ENCODE results near the gene TMEM234.

Gene TMEM234

DNA sequence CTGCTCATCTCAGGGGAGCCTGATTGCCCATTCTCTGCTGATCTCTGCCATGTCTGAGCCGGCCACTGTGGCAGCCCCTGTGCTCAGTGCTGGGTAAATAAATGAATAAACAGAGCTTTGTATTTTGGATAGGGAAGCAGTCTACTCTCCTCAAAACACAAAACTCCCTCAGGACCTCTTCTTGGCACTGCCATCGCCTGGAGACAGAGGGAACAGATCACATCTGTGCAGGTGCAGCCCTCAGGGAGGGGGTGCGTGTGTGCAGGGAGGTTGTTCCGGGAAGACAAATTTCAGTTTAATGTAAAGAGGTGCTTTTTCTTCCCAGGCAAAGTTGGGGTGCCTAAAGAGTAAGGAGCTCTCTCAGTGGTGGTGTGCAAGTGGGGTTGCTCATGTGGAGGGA lies 17.2 kb upstream of the TMEM234 start:
- no peak for DNase-seq

- DNase-seq = no peak
Measured at GRCh38 chr1:32234792-32235191, 12.6 kb upstream of the TMEM234 start.

DNA sequence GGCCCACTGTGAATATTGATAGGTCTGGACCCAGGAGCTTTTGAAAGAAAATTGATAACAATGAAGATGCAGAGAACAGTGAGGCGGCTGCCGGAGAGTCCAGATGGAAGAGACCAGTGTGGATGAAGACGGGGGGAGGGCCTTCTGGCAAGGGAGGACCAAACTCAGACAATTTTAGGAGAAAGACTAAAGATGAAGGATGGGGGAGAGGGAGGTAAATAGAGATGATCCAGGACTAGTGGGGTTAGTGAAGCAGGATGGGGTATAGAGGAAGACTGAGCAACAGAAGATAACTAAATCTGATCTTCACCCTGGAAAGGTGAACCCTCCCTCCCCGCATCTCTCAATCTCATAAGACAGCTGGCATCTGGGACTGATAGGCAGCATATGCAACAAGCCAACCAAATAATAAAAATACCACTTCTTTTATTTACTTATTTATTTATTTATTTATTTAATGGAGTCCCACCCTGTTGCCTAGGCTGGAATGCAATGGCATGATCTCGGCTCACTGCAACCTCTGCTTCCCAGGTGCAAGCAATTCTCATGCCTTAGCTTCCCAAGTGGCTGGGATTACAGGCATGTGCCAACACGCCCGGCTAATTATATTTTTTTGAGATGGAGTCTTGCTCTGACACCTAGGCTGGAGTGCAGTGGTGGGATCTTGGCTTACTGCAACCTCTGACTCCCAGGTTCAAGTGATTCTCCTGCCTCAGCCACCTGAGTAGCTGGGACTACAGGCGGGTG lies 10.6 kb upstream of the TMEM234 start:
- no peak for DNase-seq

GRCh38 chr1:32231843-32232432 lies 9.8 kb upstream of the TMEM234 start:
- DNase-seq = no peak

GRCh38 chr1:32228771-32229170 lies 6.6 kb upstream of the TMEM234 start:
- no peak for DNase-seq

- DNase-seq = no peak
Measured at GRCh38 chr1:32224285-32224684, 2.1 kb upstream of the TMEM234 start.

DNA sequence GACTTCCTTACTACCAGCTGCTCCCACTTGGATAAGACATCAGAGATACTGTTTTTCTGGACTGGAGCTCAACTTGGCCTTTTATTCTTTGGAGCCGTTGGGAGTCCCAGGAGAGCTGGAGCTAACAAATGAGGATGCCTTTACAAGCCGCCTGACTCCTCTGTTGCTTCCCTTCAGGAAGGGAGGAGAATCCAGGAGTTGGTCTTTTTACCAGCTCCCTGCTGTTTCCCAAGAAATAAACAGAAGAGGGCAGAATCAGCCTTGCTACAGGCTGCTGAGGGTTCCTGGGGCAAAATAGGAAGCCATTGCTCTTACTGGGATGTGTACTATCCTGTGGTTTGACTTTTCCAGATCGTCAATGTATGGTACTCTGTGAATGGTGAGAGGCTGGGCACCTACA lies 1.5 kb upstream of the TMEM234 start:
- DNase-seq = no peak

DNA sequence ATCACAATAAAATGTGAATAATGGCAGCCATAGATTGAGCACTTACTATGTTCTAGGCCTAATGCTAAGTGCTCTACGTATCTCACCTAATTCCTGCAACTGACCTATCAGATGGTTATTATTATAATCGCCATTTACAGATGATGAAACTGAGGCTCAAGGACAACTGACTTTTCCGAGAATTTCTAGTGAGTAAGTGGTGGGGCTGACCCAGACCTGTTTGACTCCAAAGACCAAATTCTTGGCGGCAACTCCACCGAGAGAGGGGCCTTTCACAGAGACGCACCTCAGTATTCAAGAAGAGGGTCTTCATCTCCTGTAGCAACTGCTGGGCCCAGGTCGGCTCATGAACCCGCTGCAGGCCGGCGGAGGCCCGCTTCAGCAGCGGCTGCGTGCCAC lies 573 bp downstream of the TMEM234 start:
- no peak for DNase-seq

DNA sequence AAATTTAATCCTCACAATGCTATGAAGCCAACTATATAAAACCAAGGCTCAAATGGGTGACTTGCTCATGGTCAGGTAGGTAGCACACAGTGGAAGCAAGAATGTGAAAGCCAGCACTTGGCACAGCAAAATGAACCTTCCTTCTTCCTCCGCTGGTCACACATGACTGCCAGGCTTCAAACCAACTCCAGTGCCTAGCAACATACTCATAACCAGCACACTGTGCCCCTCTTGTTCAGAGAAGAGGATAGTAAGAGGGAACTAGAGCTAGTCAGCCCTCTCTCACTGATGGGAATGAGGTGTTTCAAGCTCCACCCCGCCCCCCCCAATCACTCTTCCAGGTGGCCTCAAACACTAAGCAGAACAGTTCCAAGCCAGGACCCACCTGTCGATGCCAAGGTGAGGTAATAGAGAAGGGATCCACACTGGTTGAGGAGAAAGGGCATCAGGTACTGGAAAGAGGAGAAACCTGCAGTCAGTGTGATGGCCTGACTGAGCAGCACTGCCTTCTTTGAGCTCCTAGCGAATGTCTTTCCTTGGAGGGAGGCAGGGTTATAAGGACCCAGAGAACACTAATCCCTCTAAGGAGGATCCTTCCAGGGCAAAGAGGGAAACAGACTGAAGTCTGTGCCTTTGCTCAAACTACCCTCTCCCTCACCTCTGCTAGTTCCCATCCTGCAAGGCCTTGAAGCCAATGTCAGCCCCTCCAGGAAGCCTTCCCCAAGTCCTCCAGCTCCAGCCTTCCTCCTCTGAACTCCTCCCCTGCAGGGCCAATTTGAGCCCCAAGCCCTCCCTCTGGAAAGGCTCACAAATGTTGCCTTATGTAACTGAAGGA lies 1.2 kb downstream of the TMEM234 start:
- no peak for DNase-seq

DNA sequence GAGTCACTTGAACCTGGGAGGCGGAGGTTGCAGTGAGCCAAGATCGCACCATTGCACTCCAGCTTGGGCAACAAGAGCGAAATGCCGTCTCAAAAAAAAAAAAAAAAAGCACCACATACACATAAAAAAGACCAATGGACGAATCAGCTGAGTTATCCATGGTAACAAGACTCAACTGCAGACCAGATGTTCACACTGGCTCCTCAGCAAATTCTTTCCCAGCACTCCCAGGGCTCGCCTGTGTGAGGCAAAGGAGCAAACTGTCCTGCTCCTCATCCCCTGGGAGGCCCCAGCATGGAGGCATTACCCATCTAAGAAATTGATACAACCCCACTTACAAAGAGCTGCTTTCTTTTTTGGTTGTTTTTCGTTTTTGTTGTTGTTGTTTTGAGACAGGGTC lies 3.1 kb downstream of the TMEM234 start:
- DNase-seq = no peak

- no peak for DNase-seq
Measured at GRCh38 chr1:32216566-32216965, 5.6 kb downstream of the TMEM234 start.

DNA sequence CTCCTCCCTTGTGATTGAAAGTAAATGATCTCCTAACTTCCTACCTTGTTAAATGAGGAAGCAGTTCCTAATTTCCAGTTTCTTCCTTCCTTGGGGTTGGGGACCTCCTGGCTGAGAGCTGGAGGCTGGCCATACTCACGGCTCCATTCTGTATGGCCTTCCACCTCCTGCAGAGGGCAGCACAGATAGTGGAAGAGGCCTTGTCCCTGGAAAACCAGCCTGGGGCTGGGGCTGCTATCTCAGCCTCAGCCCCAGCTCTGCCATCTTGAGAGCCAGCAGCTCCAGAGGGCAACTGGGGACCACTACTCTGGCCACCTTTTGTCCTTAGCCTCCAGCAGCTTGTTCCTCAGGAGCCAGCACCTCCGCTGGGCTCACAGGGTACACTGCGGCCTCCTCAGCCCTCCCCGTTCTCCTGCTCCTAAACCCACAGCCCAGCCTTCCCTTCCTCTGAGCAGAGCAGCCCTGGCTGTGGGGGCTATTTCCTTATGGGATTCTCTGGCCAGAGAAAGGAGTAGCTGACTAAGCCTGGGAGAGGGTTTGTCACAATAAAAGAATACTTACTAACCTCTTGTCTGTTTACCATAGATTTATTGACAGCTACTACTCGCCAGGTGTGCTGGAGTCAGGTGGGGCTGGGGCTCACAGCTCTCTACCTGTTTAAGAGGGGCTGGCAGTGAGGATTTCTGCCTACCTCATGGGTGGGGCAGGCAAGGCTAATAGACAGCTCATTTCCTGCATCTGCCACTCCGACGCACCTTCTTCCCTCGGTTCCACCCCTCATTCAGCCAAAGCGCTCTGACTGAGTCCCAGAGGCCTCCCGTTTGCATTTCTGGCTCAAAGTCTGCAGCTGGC lies 6.3 kb downstream of the TMEM234 start:
- DNase-seq = peak; percentile 34

DNA sequence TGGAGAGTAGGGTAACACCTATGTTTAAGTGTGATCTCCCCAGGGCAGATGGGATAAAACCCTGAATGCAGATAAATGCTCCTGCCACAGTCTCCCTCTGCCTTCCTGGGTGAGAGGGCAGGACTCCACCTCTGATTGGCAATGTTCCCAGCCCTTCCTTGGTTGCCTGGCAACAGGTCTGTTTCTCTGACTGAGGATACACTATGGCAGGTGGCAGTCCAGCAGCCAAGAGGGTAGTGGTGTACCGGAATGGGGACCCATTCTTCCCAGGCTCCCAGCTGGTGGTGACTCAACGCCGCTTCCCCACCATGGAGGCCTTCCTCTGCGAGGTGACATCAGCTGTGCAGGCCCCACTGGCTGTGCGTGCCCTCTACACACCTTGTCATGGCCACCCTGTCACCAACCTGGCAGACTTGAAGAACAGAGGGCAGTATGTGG lies 13.2 kb downstream of the TMEM234 start, which contains the start of gene DCDC2B:
Gene DCDC2B (plus strand): TSS at position 199 of the 438 bp plus-strand sequence. CDS start 5 bp downstream, at position 204.
- DNase-seq = no peak

GRCh38 chr1:32208469-32208868 lies 13.7 kb downstream of the TMEM234 start:
- DNase-seq = no peak

- DNase-seq = peak; percentile 71
Measured at GRCh38 chr1:32205401-32206370, 16.5 kb downstream of the TMEM234 start, which contains the start of gene IQCC. Gene IQCC (plus strand): TSS chr1:32205671. CDS start chr1:32205682, 11 bp downstream.

GRCh38 chr1:32204943-32205361 lies 17.2 kb downstream of the TMEM234 start:
- no peak for DNase-seq

DNA sequence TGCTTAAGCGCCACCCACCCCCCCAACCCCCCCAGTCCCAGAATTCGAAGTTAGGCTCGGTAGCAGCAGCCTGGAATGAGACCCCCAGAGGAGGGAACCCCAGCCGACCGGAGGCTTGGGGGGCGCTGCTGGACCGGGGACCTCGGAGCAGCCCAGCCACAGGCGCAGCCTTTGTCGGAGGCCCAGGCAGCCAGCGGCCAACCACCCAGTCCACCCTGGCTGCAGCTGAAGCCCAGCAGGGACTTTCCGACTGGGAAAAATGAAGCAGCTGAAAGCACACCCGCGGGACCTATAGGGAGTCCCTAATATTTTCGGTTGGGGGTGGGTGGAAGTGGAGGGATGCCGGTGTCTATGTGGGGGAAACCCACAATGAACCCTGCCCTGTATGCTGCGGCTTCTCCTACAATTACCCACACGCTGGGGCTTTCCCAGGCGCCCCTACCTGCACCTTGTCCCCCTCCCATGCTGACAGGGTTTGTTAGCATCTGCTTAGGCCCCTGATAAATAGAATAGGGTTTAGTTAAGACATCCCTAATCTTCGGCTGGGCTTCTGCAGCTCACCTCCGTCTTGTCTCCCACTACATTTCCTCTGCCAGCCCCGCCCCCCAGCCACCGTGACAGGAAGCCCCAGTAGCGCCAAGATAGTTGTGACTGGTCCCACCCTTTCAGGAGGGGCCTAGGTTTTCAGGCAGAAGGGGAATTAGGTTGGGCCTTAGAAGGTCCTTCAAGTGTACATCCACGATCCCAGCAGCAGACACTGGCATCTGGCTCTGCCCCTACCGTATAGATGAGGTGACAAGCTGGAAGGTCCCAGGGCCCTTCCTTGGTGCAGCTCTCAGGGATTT lies 20.9 kb downstream of the TMEM234 start:
- DNase-seq = peak; percentile 70

DNA sequence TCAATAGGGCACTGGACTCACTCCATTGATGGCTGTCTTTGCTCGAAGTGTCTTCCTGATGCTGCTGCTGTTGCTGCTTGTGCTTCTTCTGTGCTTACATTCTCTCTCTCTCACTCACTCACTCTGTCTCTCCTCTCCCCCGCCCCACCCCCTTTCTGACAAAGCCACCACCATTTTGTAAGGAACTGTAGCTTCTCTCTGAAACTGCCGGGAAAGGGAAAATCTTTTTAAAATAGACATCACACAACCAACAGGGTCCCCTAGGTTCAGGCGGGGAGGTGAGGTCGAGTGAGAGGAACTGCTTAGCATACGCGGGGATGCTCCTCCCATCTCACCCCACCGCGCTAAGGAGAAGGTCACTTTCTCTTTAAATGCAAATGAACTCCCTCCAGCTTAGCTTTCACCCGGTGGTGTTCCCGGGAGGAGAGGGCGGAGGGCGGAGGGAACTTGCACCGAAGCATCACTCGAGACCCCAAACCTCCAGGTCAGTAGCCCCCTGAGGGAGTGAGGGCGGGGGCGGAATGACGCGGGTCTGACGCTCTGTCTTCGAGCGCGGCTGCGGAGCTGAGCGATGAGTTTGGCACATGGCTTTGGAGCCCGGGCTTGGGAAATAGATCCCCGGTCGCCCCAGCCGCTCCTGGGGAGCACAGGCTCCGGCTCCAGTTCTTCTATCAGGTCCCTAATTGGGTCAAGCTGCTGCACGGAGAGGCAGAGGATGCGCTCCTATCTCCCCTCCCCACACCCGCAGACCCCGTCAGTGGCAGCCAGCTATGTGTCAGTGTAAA lies 21.7 kb downstream of the TMEM234 start, which contains the start of gene CCDC28B:
Gene CCDC28B (plus strand): TSS at position 370 of the 785 bp plus-strand sequence. CDS start 1,341 bp downstream, outside the sequence.
- DNase-seq = peak; percentile 32

GRCh38 chr1:32199717-32200072 lies 22.5 kb downstream of the TMEM234 start:
- DNase-seq = no peak

All from activated effector memory CD4-positive, alpha-beta T cell treated with Interleukin-2 at 50 U/mL for 16 hours (primary cell).